Measurements from ENCODE around the gene IARS1.

Gene IARS1

DNA sequence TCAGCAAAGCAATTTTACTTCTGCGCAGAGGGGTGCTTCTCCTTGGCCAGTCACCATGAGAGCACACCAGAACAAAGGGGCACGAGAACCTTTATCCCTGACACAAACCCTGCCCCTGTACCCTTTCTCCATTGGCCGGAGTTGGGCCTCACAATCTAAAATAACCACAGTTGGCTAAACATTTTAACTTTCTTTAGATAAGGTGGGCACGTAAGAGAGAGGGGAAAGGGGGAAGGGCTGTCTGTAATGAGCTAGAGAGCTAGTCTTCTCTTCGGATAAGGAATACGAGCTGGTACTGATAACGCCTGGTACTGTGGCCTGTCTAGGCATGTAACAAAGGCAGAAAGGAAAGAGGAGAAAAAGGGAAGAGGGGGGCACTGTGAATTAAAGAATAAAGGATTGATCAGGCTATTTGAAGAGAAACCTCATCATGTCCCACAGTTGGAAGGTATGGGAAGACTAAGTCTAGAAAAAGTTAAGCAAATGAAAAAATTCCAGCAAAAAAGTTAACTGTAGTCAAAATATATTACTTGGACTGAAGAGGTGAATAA lies 1.8 kb upstream of the IARS1 start:
- DNase-seq, result no peak

- no peak for DNase-seq
Measured at GRCh38 chr9:92294297-92294676, 790 bp upstream of the IARS1 start.

- DNase-seq, result no peak
Measured at GRCh38 chr9:92293075-92293354, 482 bp downstream of the IARS1 start.

DNA sequence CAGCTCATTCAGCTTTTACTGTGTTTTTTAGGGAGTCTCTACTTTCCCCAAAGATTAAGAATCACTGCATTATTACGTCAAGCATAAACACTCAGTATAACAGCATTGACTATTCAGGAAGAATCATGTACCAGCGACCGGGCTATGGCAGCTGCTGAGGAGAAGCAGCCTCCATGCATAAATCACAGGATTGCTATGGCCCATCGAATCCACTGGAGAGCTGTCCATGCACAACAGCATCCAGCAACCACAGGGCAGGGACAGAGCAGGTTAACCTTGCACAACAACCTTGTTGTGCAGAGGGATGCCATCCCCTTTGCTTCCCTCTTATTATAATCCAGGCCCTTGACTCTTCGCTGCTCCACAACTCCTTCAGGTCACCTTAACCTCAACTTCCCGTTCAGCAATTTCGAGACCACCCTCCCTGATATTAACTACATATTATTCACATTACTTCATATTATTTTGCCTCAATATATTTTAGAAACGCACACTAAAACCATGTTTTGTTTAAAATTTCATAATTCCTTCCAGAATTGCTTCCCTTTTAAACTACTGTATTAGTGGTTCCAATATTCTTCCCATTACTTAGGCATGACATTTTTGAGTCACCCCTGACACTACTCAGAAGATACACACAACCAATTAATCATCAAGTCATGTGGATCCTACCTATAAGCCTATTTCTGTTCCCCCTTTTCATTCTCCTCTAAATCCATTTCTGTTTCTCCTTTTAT lies 991 bp downstream of the IARS1 start:
- no peak for DNase-seq

DNA sequence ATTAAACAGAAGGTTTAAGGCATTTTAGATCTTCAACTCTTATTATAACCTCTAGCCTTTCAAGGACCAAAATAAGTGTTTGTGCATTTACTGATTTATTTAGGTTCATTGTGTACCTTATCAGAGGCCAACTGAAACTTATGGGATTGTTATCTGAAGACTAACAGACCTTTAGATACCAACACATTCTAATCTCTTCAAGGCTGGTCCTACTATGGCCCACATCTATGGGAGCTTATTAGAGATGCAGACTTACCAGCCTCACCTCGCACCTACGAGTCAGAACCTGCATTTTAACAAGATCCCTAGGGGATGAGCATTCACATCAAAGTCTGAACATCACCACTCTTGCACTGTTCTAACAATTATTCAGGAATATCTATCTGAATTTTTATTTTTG lies 1.9 kb downstream of the IARS1 start:
- no peak for DNase-seq

DNA sequence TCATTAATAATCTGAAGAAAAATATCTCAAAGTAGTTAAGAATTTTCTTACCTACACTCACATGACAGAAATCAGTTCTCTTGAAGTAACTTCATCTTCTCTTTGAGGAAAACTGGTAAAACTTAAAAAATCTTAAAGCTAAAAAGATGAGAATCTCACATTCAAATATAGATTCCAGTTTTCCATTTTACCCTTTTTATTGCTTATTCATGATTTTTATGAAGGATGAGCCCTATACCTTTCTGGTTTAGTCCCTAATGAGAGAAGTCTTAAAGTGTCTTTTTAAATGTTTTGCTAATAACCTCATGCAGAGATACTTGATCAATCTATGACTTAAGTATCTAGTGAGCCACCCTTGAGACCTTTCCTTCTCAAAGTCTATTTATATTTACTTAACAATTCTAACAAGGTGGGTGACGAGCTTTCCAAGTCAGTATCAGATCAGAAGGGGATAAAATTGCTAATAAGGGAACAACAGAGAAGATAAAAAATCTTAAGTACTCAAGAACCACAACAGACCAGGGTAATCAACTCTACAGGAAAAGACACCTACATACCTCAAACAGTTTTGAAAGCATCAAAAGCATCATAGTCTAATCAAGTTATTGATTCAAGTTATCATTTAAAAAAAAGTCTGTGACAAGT lies 2.6 kb downstream of the IARS1 start:
- no peak for DNase-seq

DNA sequence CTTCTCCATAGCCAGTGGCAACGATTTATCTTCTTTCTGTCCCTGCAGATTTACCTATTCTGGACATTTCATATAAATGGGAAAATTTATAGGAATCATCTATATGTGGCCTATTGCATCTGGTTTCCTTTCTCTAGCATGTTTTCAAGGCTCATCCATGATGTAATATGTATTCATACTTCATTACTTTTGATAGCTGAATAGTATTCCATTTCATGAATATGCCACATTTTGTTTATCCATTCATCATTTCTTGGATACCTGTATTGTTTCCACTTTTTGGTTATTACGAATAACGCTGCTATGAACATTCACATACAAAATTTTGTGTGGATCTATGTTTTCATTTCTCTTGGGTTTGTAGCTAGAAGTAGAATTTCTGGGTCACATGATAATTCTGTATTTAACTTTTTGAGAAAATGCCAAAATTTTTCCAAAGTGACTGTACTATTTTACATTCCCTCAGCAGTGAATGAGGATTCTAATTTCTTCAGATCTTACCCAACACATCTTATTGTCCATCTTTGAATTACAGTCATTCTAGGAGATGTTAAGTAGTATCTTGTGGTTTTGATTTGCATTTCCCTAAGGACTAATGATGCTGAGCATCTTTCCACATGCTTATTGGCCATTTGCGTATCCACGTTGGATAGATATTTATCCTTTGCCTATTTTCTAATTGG lies 3.6 kb downstream of the IARS1 start:
- no peak for DNase-seq

- DNase-seq, result no peak
Measured at GRCh38 chr9:92279302-92279701, 14.2 kb downstream of the IARS1 start.

GRCh38 chr9:92278110-92278509 lies 15.4 kb downstream of the IARS1 start:
- no peak for DNase-seq

DNA sequence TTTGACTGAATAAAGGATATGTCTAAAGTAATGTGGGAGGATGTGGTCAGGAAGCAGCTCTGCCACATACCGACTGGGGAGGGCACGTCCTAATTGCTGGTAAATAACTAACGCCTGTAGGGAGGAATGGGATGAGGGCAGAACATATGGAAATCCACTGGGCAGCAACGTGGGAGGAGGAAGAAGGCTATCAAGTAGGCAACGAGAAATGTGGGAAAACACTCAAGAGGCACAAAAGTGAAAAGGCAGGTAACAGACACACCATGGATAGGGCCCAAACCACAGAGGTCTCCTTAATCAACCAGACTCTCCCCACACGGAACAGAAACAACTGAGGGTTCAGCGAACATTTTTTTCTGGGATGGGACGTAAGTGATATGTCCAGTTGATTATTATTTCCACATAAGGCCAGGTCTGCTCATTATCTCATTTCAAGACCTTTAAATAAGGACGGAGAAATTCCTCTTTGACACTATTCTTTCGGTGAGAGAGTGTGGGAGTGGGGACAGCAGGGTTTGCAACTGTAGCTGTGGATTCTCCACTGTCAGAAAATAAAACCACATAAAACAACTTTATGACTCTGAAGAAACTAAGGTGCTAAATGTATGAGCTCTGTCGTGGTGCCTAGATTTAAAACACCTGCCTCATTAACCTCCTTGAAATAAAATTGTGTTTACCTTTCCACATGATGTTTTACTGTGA lies 17.0 kb downstream of the IARS1 start:
- DNase-seq, result no peak

GRCh38 chr9:92275541-92275940 lies 18.0 kb downstream of the IARS1 start:
- DNase-seq, result no peak

GRCh38 chr9:92270511-92270910 lies 23.0 kb downstream of the IARS1 start:
- DNase-seq, result no peak

GRCh38 chr9:92266486-92266885 lies 27.0 kb downstream of the IARS1 start:
- DNase-seq, result no peak

DNA sequence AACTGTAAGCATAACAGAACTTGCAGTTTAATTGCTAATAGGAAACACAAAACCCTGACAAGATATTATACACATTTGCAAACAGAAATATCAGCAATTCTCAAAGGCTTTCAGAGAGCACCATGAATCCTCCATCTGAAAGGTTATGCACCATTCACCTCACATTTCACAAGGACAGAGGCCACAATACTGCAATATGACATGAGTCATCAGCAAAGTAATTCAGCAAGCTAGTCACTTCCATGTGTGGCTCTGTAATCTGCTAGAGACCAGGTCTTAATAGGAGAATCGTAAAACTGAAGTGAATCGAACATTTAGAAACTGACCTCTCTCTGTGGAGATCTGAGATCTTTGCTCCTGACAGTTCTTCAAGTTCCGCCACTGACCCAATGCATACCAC lies 28.3 kb downstream of the IARS1 start:
- no peak for DNase-seq

- DNase-seq, result no peak
Measured at GRCh38 chr9:92263131-92263530, 30.4 kb downstream of the IARS1 start.

- no peak for DNase-seq
Measured at GRCh38 chr9:92257327-92257726, 36.2 kb downstream of the IARS1 start.

DNA sequence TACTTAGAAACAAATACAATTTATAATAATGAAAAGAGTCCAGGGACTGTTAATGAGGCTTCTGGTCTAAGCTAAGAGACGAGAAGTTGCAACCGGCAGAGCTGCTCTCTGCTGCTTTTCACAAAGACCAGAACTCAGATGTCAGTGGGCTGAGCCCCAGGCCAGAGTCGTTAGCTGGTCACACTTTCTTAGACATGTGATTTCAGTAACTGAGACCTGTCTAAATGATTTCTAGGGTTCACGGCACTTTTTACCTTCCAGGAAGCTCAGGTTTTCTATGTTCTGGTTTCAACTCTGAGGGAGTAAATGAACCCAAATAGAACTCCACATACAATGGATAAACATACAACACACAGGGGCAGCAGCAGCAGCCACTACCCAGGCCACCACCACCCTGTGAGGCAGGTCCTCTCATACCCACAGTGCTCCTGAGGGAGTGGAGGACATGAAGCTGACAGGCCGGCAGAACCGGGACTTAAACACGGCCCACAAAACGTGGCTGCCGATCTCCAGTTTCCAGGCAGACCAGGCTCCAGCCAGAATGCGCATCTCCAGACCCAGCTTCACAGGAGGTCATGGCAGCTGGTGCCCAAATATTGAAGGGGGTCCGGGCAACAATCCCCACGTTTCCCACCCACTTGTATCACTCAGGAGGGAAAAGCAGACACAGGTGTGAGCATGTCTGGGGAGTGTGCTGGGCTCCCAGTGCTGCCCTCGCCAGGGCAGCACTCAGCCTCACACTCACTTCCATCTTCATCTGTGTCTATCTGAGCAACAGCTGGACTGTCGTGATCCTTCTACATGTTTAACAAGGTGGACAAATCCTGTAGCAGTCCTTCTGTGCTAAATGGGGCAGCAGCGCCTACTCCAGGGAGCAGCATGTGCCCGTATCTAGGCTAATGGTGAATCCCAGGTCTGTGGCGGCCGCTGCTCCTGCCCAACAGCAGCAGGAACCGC lies 38.8 kb downstream of the IARS1 start:
- DNase-seq, result no peak

- DNase-seq, result no peak
Measured at GRCh38 chr9:92253656-92254055, 39.8 kb downstream of the IARS1 start.

DNA sequence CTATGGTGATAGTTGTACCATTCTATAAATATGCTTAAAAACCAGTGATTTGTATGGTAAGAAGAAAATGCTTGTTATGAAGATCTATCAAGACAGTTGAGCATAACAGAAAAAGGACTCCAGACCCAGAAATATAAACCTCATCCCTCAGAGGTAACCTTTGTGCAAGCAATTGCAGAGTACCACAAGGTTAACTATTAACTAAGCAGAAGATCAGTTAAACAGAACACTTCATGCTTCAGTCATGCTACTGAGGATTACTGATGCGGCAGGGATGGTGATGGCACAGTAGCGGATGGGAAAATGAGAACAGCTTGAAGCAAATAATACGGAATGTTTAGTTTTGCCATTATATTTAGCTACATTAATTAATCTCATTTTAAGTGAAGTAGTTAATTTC lies 45.5 kb downstream of the IARS1 start:
- DNase-seq, result no peak

GRCh38 chr9:92247296-92247695 lies 46.2 kb downstream of the IARS1 start:
- DNase-seq, result no peak

DNA sequence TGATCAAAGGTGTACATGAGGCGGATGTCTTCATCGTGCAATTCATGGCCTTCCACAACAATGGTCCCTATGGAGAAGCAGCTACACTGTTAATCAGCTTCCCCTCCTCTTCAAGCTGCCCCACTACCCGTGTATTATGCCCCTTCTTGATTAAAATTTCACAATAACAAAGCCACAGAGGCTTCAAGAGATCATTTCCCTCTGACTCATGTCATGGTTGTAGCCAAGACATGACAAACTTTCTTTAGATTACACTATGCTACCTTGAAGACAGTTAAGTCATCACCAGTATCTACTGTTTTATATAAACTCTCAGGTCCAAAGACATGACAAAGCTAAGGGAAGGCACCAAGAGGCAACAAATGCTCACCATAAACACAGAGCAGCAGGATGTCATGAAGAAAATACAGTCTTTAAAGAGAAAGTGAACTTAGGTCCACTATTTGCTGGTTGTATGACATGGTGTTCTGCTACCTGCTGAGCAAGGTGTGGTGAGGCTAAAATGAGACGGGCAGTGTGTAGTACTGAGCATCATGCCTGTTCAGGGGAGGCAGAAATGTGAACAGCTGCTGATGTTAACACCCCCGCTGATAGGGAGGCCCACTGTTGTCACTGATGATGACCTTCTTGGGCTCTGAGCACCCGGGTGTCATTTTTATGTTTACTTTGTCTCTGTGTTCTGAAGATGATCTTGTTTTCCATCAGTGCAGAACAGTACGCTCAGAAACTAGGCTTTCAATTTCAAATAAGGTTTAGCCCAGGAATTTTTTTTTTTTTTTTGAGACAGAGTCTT lies 48.3 kb downstream of the IARS1 start:
- no peak for DNase-seq
